ENCODE measurements around the gene ATXN7L1.

DNA sequence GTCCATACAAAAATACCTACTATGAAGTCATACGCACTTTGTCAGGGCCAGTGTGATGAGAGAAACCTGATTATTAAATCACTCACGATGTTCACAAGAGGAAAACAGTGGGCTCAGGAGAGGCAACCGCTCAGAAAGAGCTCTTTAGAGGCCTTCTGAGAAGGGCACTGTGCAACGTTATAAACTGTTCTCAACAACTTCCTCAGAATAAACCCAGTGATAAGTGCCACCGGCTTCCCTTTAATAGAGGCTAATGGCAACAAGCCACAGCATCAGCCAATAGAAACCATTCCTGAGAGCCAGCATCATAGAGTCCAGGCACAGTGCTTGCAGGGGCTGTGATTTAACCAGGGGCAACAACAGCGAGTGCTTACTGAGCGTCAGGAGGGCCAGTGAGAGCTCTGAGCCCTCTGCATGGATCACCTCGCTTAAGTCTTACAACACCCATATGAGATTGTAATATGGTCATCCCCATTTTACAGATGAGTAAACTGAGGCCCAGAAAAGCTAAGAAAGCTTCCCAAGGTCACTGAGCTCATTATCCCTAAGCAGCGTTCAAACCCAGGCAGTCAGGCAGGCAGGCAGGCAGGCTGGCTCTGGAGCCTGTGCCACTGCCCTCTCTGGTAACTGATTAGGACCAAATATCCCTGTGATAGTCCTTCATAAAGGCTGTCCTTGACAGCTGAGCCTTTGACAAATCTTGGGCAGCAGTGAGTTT lies 30.9 kb upstream of the ATXN7L1 start:
- TF ChIP-seq, protein P1, sequence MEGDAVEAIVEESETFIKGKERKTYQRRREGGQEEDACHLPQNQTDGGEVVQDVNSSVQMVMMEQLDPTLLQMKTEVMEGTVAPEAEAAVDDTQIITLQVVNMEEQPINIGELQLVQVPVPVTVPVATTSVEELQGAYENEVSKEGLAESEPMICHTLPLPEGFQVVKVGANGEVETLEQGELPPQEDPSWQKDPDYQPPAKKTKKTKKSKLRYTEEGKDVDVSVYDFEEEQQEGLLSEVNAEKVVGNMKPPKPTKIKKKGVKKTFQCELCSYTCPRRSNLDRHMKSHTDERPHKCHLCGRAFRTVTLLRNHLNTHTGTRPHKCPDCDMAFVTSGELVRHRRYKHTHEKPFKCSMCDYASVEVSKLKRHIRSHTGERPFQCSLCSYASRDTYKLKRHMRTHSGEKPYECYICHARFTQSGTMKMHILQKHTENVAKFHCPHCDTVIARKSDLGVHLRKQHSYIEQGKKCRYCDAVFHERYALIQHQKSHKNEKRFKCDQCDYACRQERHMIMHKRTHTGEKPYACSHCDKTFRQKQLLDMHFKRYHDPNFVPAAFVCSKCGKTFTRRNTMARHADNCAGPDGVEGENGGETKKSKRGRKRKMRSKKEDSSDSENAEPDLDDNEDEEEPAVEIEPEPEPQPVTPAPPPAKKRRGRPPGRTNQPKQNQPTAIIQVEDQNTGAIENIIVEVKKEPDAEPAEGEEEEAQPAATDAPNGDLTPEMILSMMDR (IDR thresholded peaks at IDR 0.05) = no peak
- TF ChIP-seq POLR2A (IDR thresholded peaks at IDR 0.05) (no peak), POLR2AphosphoS5 (IDR thresholded peaks at IDR 0.05) (no peak)

All from prostate gland (tissue), 2 donors.